HG02610 (cell line): ENCODE data around the gene PIBF1.

Source experiments
- ATAC-seq: cut with Tn5 transposase; IDR thresholded peaks from one replicate; pipeline ENCODE4 v1.9.1; 2021; ENCODE audit warnings: mild to moderate bottlenecking, moderate library complexity; ENCODE audit not compliant: unreplicated experiment

Gene PIBF1

GRCh38 chr13:73058432-73058735, 276.5 kb downstream of the PIBF1 start:
- peak; percentile 13 for ATAC-seq

- ATAC-seq: peak; percentile 99
Measured at GRCh38 chr13:73058736-73059459, 277.0 kb downstream of the PIBF1 start, which contains the start of gene KLF5. Gene KLF5 (plus strand): TSS chr13:73059005. CDS start chr13:73059328, 323 bp downstream.

- ATAC-seq: peak; percentile 24
Measured at GRCh38 chr13:73059460-73060250, 277.7 kb downstream of the PIBF1 start.

GRCh38 chr13:73060251-73061160, 278.6 kb downstream of the PIBF1 start:
- ATAC-seq: no peak

- no peak for ATAC-seq
Measured at GRCh38 chr13:73061473-73061872, 279.5 kb downstream of the PIBF1 start.

GRCh38 chr13:73061876-73062275, 279.9 kb downstream of the PIBF1 start:
- no peak for ATAC-seq

- ATAC-seq: no peak
Measured at GRCh38 chr13:73062468-73062867, 280.5 kb downstream of the PIBF1 start.

- ATAC-seq: no peak
Measured at GRCh38 chr13:73063166-73063565, 281.2 kb downstream of the PIBF1 start.

- ATAC-seq: no peak
Measured at GRCh38 chr13:73065036-73065435, 283.1 kb downstream of the PIBF1 start.

- ATAC-seq: no peak
Measured at GRCh38 chr13:73065665-73066340, 283.9 kb downstream of the PIBF1 start.
